SH-SY5Y (cell line): ENCODE measurements around the gene NAALADL2.

ENCODE experiments used
- GATA2 ChIP-seq: IDR thresholded peaks from 2 replicates; pipeline ENCODE4 v1.6.1; 2011; ENCODE audit warnings: mild to moderate bottlenecking, low read depth, low read length
- GATA3 ChIP-seq: IDR thresholded peaks from 2 replicates; pipeline ENCODE4 v1.6.1; 2011; ENCODE audit warnings: low read depth, mild to moderate bottlenecking, low read length, moderate library complexity

DNA sequence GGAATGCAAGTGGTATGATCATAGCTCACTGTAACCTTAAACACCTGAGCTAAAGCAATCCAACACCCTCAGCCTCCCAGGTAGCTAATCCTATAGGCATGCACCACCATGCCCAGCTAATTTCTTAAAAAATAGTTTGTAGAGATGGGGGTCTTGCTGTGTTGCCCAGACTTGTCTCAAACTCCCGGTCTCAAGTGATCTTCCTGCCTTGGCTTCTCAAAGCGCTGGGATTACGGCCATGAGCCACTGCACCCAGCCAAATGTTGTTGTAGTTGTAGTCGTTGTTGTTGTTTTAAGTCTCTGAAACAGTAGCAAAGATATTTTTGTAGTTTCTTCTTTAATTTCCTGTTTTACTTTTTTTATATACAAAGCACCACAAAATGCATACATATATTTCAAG, 616.6 kb downstream of the NAALADL2 start:
- TF ChIP-seq GATA2 (no peak), GATA3 (no peak)
